ENCODE results near the gene TSPAN31.

TSPAN31 gene

DNA sequence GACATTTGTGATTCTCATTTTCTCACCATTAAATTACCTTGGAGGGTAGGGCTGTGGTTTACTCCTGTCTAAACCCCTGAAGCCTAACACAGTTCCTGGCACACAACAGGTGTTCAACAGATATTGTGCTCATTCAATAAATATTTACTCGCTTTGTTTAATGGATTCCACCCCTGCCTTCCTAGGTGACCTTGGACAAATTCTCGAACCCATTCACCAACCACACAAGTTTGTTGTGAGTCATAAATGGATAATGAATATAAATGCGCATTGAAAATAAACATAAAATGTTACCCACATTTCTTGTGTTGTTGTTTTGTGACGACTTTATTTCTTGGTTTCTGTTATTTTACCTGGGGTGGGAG is 37.4 kb downstream of the TSPAN31 start:
- no peak for DNase-seq (ENCODE audit: low read depth in 2 of 2, low spot score in 1 of 2)

DNA sequence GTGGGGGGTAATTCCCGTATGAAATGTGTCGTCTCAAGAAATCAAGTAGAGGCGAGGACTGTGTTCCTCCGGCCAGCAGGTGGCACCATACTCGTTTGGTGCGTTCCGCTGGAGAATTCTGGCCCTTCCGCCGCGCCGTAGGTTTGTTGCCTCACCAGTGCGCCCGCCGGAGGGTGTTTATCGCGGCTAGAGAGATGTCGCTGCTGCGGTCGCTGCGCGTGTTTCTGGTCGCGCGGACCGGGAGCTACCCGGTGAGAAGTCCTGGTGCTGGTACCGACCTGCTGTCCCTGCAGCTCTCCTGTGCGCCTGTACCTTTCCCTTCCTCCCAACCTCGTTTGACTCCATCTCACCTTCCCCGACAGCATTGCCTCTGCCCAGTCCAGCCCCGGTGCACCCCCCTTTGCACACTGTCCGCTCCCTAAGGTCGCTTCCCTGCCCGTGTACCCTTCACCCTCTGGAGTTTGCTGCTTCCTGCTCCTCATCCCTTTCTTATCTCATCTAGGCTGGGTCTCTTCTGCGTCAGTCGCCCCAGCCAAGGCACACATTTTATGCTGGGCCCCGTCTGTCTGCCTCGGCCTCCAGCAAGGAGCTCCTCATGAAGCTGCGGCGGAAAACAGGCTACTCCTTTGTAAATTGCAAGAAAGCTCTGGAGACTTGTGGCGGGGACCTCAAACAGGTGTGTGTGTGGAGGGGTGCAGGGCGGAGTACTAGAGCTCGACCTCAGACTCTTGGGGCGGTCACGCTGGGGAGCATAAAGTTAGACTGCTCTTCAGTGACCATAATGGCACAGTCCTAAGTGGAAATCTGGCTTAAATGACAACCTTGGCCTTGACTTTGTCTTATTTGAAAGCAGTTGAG is 38.0 kb downstream of the TSPAN31 start, which contains the start of gene TSFM:
TSFM (plus strand) TSS at position 180 of the 858 bp plus-strand sequence; CDS start at position 195, 15 bp downstream.
- peak; percentile 90 to 97 for DNase-seq (ENCODE audit: low read depth in 2 of 2, low spot score in 1 of 2)

DNA sequence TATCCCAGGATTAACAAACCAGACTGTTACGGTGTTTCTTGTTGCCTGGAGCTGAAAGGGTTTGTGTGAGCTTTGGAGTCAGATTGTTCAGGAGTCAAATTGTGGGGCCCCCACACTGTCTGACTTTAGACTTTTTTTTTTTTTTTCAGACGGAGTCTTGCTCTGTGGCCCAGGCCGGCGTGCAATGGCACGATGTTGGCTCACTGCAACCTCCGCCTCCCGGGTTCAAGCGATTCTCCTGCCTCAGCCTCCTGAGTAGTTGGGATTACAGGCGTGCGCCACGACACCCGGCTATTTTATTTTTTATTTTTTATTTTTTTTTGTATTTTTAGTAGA is 38.6 kb downstream of the TSPAN31 start:
- no peak for DNase-seq (ENCODE audit: low read depth in 2 of 2, low spot score in 1 of 2)

DNA sequence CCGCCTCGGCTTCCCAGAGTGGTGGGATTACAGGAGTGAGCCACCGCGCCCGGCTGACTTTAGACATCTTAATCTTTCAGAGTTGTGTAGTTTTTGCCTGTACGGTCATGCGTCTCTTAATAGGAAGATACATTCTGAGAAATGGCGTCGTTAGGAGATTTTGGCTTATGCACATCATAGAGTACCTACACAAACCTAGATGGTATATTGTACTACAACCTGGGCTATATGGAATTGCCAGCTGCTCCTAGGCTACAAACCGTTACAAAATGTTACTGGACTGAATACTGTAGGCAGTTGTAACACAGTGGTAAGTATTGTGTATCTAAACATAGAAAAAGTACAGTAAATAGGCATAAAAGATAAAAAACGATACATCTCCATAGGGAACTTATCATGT is 39.0 kb downstream of the TSPAN31 start:
- DNase-seq (ENCODE audit: low read depth in 2 of 2, low spot score in 1 of 2): no peak

DNA sequence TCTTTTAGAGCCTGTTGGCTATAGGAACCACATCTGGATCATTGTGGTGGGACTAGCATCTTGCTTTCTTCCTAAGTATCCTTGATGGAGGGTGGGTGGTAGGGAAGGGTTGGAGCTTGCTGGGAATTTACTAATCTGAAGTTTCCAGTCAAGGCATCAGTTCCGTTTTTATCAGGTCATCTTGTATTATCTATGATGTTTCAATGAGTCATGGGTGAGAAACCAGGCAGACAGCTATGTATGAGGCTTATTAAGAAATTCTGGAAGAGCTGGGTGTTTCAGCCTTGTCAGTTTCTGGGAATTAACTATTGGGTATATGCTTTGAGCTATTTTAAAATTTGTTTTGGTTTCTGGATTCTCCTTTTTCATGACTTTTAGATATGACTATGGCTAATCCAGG is 49.1 kb downstream of the TSPAN31 start:
- no peak for DNase-seq (ENCODE audit: low read depth in 2 of 2, low spot score in 1 of 2)

DNA sequence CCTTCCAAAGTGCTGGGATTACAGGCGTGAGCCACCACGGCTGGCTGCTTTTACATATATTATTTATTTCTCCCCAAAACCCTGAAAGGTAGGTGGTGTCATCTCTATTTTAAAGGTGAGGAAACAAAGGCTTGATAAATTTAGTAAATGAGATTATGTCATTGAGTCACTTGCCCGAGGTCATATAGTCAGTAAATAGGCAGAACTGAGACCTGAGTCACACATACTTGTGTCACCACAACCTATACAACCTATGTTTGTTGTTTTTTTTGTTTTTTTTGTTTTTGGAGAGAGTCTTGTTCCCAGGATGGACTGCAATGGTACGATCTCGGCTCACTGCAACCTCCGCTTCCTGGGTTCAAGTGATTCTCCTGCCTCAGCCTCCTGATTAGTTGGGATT is 50.5 kb downstream of the TSPAN31 start:
- DNase-seq (ENCODE audit: low read depth in 2 of 2, low spot score in 1 of 2): no peak

DNA sequence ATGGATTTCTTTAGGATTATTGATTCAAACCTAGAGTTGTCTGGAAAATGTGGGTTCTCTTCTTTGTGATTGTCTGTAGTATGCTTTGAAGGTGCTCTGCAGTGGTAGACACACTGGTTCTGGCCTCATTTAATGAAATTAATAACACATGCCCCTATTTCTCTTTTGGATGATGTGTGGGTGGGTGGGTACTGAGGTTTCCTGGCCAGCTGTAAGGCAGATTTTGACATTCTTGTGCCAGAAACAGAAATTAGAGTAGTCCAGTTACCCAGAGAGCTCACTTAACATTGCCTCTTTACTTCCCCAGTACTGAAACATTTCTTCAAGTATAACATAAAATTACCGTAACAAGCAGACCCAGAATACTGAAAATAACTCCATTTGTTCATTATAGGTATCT is 52.2 kb downstream of the TSPAN31 start:
- no peak for DNase-seq (ENCODE audit: low read depth in 2 of 2, low spot score in 1 of 2)

DNA sequence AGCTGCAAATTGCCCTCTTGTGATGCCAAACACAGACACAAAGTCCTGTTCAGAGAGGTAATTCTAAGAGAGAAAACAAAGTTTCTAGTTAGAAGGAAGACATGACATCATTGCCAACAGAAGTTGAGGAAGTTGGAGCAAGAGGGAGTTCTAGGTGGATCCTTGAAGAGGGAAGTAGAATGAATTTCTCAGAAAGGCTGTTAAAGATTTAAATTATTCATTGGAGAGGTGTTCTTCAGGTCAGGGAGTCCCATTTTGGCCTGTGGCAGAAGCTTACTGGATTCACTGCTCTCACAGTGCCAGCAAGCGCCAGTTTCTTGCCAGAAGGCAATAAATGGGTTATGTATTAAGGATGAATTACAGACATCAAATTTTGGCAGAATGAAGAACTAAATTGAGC is 53.1 kb downstream of the TSPAN31 start:
- no peak for DNase-seq (ENCODE audit: low read depth in 2 of 2, low spot score in 1 of 2)

Measured in stimulated activated CD8-positive, alpha-beta memory T cell treated with anti-CD3 and anti-CD28 coated beads, Interleukin-4, amount 100 ng/mL, for 4 hours (primary cell).